ENCODE data around the gene FBLN7.

FBLN7 gene

GRCh38 chr2:112182581-112183034, 44.4 kb downstream of the FBLN7 start:
- peak overlapping the region; percentile 76 for H3K4me2 ChIP-seq
- no peak for TF ChIP-seq Cebpa-rat (IDR thresholded peaks at IDR 0.05)
- peaks cover 31% of the 10 kb centered on the region for H3K9me3 ChIP-seq
- peak overlapping the region; percentile 60 for H3K27ac ChIP-seq
- no peak overlapping the region for H3K4me3 ChIP-seq
- no peaks in the 10 kb centered on the region for H4K20me1 ChIP-seq
- no peaks in the 10 kb centered on the region for H3K36me3 ChIP-seq
- H3K27me3 ChIP-seq: peaks cover 24% of the 10 kb centered on the region
- peak overlapping the region; percentile 41; the same call in 1 of the 2 replicates for H3K9ac ChIP-seq
- H3K4me1 ChIP-seq: peaks cover 62% of the 10 kb centered on the region

GRCh38 chr2:112183327-112184025, 45.3 kb downstream of the FBLN7 start:
- Histone ChIP-seq H3K4me3 (no peak overlapping the region), H3K4me2 (peak overlapping the region; percentile 76), H3K4me1 (peaks cover 71% of the 10 kb centered on the region)

GRCh38 chr2:112184121-112184520, 45.9 kb downstream of the FBLN7 start:
- Histone ChIP-seq H3K4me2 (peak overlapping the region; percentile 76), H3K27me3 (peaks cover 24% of the 10 kb centered on the region), H4K20me1 (no peaks in the 10 kb centered on the region), H3K27ac (0 out of 2 replicates have a peak overlapping the region, but pooled peaks have one; percentile 23), H3K4me1 (peaks cover 75% of the 10 kb centered on the region), H3K36me3 (no peaks in the 10 kb centered on the region), H3K4me3 (no peak overlapping the region), H3K9ac (no peak overlapping the region), H3K9me3 (peaks cover 27% of the 10 kb centered on the region)
- TF ChIP-seq Cebpa-rat (IDR thresholded peaks at IDR 0.05): no peak

More at GRCh38 chr2:112183327-112184025, 45.3 kb downstream of the FBLN7 start:
- H4K20me1 ChIP-seq: no peaks in the 10 kb centered on the region
- no peaks in the 10 kb centered on the region for H3K36me3 ChIP-seq
- peaks cover 24% of the 10 kb centered on the region for H3K27me3 ChIP-seq
- peaks cover 31% of the 10 kb centered on the region for H3K9me3 ChIP-seq
- TF ChIP-seq Cebpa-rat (IDR thresholded peaks at IDR 0.05): no peak
- peak overlapping the region; percentile 41; the same call in 1 of the 2 replicates for H3K9ac ChIP-seq
- peak overlapping the region; percentile 60 for H3K27ac ChIP-seq

GRCh38 chr2:112185131-112185530, 46.9 kb downstream of the FBLN7 start:
- TF ChIP-seq Cebpa-rat (IDR thresholded peaks at IDR 0.05): no peak
- H4K20me1 ChIP-seq: no peaks in the 10 kb centered on the region
- H3K9ac ChIP-seq: no peak overlapping the region
- 0 out of 2 replicates have a peak overlapping the region, but pooled peaks have one; percentile 1 for H3K27ac ChIP-seq
- H3K27me3 ChIP-seq: peaks cover 24% of the 10 kb centered on the region
- peaks cover 16% of the 10 kb centered on the region for H3K9me3 ChIP-seq
- H3K4me3 ChIP-seq: no peak overlapping the region
- H3K4me2 ChIP-seq: peak overlapping the region; percentile 67
- H3K4me1 ChIP-seq: peaks cover 75% of the 10 kb centered on the region
- no peaks in the 10 kb centered on the region for H3K36me3 ChIP-seq

- Histone ChIP-seq H3K27ac (peak overlapping the region; percentile 15), H3K4me1 (peaks cover 65% of the 10 kb centered on the region), H3K36me3 (no peaks in the 10 kb centered on the region), H3K9ac (no peak overlapping the region), H3K4me3 (no peak overlapping the region), H3K4me2 (peak overlapping the region; percentile 67), H4K20me1 (no peaks in the 10 kb centered on the region), H3K27me3 (peaks cover 9% of the 10 kb centered on the region), H3K9me3 (no peaks in the 10 kb centered on the region; the same call in 1 of the 2 replicates)
- no peak for TF ChIP-seq Cebpa-rat (IDR thresholded peaks at IDR 0.05)
Measured at GRCh38 chr2:112187046-112187715, 49.0 kb downstream of the FBLN7 start.

- no peak overlapping the region for H3K9ac ChIP-seq
- peak overlapping the region; percentile 15 for H3K27ac ChIP-seq
- H3K4me3 ChIP-seq: no peak overlapping the region
Measured at GRCh38 chr2:112187805-112188596, 49.8 kb downstream of the FBLN7 start.

GRCh38 chr2:112189001-112189556, 50.9 kb downstream of the FBLN7 start:
- H3K9ac ChIP-seq: no peak overlapping the region
- H3K27ac ChIP-seq: no peak overlapping the region
- H3K4me2 ChIP-seq: no peak overlapping the region
- no peaks in the 10 kb centered on the region for H4K20me1 ChIP-seq
- H3K9me3 ChIP-seq: no peaks in the 10 kb centered on the region; the same call in 1 of the 2 replicates
- no peak for TF ChIP-seq Cebpa-rat (IDR thresholded peaks at IDR 0.05)
- peaks cover 46% of the 10 kb centered on the region for H3K4me1 ChIP-seq
- H3K36me3 ChIP-seq: no peaks in the 10 kb centered on the region
- H3K4me3 ChIP-seq: no peak overlapping the region
- no peaks in the 10 kb centered on the region for H3K27me3 ChIP-seq

More at GRCh38 chr2:112187805-112188596, 49.8 kb downstream of the FBLN7 start:
- H3K4me2 ChIP-seq: peak overlapping the region; percentile 67
- H4K20me1 ChIP-seq: no peaks in the 10 kb centered on the region
- no peaks in the 10 kb centered on the region for H3K36me3 ChIP-seq
- H3K4me1 ChIP-seq: peaks cover 56% of the 10 kb centered on the region
- TF ChIP-seq Cebpa-rat (IDR thresholded peaks at IDR 0.05): no peak
- peaks cover 2% of the 10 kb centered on the region; the same call in 1 of the 2 replicates for H3K27me3 ChIP-seq
- no peaks in the 10 kb centered on the region; the same call in 1 of the 2 replicates for H3K9me3 ChIP-seq

GRCh38 chr2:112194028-112194427, 55.8 kb downstream of the FBLN7 start:
- Histone ChIP-seq H3K4me3 (no peak overlapping the region), H3K4me2 (no peak overlapping the region), H4K20me1 (no peaks in the 10 kb centered on the region), H3K27ac (no peak overlapping the region), H3K36me3 (no peaks in the 10 kb centered on the region), H3K4me1 (0 out of 2 replicates have a peak, but pooled peaks cover 4% of the 10 kb centered on the region), H3K9me3 (no peaks in the 10 kb centered on the region; the same call in 1 of the 2 replicates), H3K27me3 (no peaks in the 10 kb centered on the region), H3K9ac (no peak overlapping the region)
- no peak for TF ChIP-seq Cebpa-rat (IDR thresholded peaks at IDR 0.05)

- no peak overlapping the region for H3K4me2 ChIP-seq
- no peaks in the 10 kb centered on the region for H4K20me1 ChIP-seq
- H3K36me3 ChIP-seq: no peaks in the 10 kb centered on the region
- no peak overlapping the region for H3K27ac ChIP-seq
- 0 out of 2 replicates have a peak, but pooled peaks cover 4% of the 10 kb centered on the region for H3K4me1 ChIP-seq
- H3K9me3 ChIP-seq: no peaks in the 10 kb centered on the region; the same call in 1 of the 2 replicates
- no peak overlapping the region for H3K4me3 ChIP-seq
- no peaks in the 10 kb centered on the region for H3K27me3 ChIP-seq
- H3K9ac ChIP-seq: no peak overlapping the region
- TF ChIP-seq Cebpa-rat (IDR thresholded peaks at IDR 0.05): no peak
Measured at GRCh38 chr2:112194482-112194881, 56.3 kb downstream of the FBLN7 start.
